Neural progenitor cell (in vitro differentiated cells): ENCODE results near the gene PITX3. TPM values are rescaled to one million over a fixed set of nuclear protein-coding genes. Genes with fewer than 3 reads are reported as not detected.

Experiments used
- DNase-seq: peaks from one replicate; pipeline ENCODE4 v3.0.0-alpha.2; 2016; ENCODE audit warnings: low spot score
- H2AFZ ChIP-seq: fragments of 200-600 bp; sonication (generic); replicated peaks from 2 replicates; pipeline ENCODE4 v1.6.1; 2016; ENCODE audit warnings: antibody characterized with exemption
- H3F3A ChIP-seq: fragments of 200-600 bp; sonication (generic); 2 replicates; pipeline ENCODE4 v1.6.1; 2016; ENCODE audit warnings: antibody characterized with exemption, low read depth
- H3K27ac ChIP-seq: fragments of 200-600 bp; sonication (generic); 2 replicates; pipeline ENCODE4 v1.5.1; 2016; ENCODE audit warnings: mild to moderate bottlenecking
- H3K27me3 ChIP-seq: fragments of 200-600 bp; sonication (generic); 2 replicates; pipeline ENCODE4 v1.6.1; 2016; ENCODE audit warnings: mild to moderate bottlenecking, moderate library complexity
- H3K36me3 ChIP-seq: fragments of 200-600 bp; sonication (generic); 2 replicates; pipeline ENCODE4 v1.5.1; 2016
- H3K4me1 ChIP-seq: fragments of 200-600 bp; sonication (generic); 2 replicates; pipeline ENCODE4 v1.6.1; 2016; ENCODE audit warnings: mixed run types
- H3K4me2 ChIP-seq: fragments of 200-600 bp; sonication (generic); 2 replicates; pipeline ENCODE4 v1.6.1; 2016
- H3K4me3 ChIP-seq: fragments of 200-600 bp; sonication (generic); 2 replicates; pipeline ENCODE4 v1.5.1; 2016
- H3K79me2 ChIP-seq: fragments of 200-600 bp; sonication (generic); 2 replicates; pipeline ENCODE4 v1.6.1; 2016; ENCODE audit warnings: low read depth
- H3K9ac ChIP-seq: fragments of 200-600 bp; sonication (generic); 2 replicates; pipeline ENCODE4 v1.6.1; 2016
- H3K9me3 ChIP-seq: fragments of 200-600 bp; sonication (generic); 2 replicates; pipeline ENCODE4 v1.5.1; 2016; ENCODE audit warnings: low read depth
- H4K20me1 ChIP-seq: fragments of 200-600 bp; sonication (generic); 2 replicates; pipeline ENCODE4 v1.6.1; 2016; ENCODE audit warnings: low read depth
- H3K27ac Mint-ChIP-seq: 3 replicates; pipeline ENCODE4 v1.8.0; 2021; ENCODE audit warnings: mixed read lengths
- H3K27me3 Mint-ChIP-seq: 2 replicates; pipeline ENCODE4 v1.8.0; 2022; ENCODE audit warnings: low read depth, mild to moderate bottlenecking, inconsistent platforms, moderate library complexity, mixed read lengths; ENCODE audit not compliant: insufficient read depth
- H3K36me3 Mint-ChIP-seq: 3 replicates; pipeline ENCODE4 v1.8.0; 2021; ENCODE audit warnings: mixed read lengths
- H3K4me1 Mint-ChIP-seq: 3 replicates; pipeline ENCODE4 v1.8.0; 2021; ENCODE audit warnings: mixed read lengths
- H3K4me3 Mint-ChIP-seq: 3 replicates; pipeline ENCODE4 v1.8.0; 2021; ENCODE audit warnings: mild to moderate bottlenecking, moderate library complexity, mixed read lengths
- H3K9me3 Mint-ChIP-seq: 3 replicates; pipeline ENCODE4 v1.8.0; 2020; ENCODE audit warnings: mixed read lengths
- EZH2 ChIP-seq: fragments of 200-600 bp; sonication (generic); IDR thresholded peaks from 2 replicates; pipeline ENCODE4 v1.6.1; 2017; ENCODE audit warnings: antibody characterized with exemption, mild to moderate bottlenecking, moderate library complexity
- EZH2phosphoT487 ChIP-seq: fragments of 200-600 bp; sonication (generic); IDR thresholded peaks from 2 replicates; pipeline ENCODE4 v1.6.1; 2017; ENCODE audit warnings: antibody characterized with exemption
- total RNA-seq: library from RNA; depleted of rRNA; stranded (reverse); fragments of >200 nt; gene quantifications from 2 replicates; pipeline ENCODE4 v1.2.3, GENCODE V29; 2015; ENCODE audit warnings: low replicate concordance
- TF ChIP-seq, protein P1 (sequence below): fragments of 200-600 bp; sonication (generic); IDR thresholded peaks from 2 replicates; pipeline ENCODE4 v1.5.1; 2017; ENCODE audit warnings: antibody characterized with exemption, mild to moderate bottlenecking

Gene PITX3
- total RNA-seq, 1 donor from 2014 or later = not detected

DNA sequence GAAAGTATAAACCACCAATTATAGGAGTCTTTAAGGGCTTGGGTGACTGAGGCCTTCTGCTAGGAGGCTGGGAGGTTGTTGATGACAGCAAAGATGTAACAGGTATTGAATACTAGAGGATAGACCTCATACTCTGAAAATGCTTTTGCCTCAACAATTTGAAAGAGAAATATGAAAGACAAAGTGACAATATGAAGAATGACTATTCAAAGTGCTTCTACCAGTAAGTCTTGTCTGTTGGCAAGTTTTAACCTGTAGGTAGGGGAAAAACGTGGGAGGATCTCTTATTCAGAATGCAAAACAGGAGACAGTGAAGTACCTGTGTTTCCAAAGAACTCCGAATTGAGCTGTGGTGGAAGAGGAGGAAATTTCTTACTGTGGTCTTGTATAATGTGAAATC lies 42.2 kb upstream of the PITX3 start:
- peaks cover 17% of the 10 kb centered on the region for H3F3A ChIP-seq
- Mint-ChIP-seq H3K4me1 (peaks cover 17% of the 10 kb centered on the region), H3K4me3 (no peak overlapping the region), H3K27me3 (no peaks in the 10 kb centered on the region), H3K9me3 (no peaks in the 10 kb centered on the region), H3K27ac (no peak overlapping the region), H3K36me3 (peaks cover 4% of the 10 kb centered on the region)
- H3K27ac ChIP-seq = no peak overlapping the region
- TF ChIP-seq EZH2 (no peak), EZH2phosphoT487 (no peak)
- TF ChIP-seq, protein P1, sequence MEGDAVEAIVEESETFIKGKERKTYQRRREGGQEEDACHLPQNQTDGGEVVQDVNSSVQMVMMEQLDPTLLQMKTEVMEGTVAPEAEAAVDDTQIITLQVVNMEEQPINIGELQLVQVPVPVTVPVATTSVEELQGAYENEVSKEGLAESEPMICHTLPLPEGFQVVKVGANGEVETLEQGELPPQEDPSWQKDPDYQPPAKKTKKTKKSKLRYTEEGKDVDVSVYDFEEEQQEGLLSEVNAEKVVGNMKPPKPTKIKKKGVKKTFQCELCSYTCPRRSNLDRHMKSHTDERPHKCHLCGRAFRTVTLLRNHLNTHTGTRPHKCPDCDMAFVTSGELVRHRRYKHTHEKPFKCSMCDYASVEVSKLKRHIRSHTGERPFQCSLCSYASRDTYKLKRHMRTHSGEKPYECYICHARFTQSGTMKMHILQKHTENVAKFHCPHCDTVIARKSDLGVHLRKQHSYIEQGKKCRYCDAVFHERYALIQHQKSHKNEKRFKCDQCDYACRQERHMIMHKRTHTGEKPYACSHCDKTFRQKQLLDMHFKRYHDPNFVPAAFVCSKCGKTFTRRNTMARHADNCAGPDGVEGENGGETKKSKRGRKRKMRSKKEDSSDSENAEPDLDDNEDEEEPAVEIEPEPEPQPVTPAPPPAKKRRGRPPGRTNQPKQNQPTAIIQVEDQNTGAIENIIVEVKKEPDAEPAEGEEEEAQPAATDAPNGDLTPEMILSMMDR = no peak
- H4K20me1 ChIP-seq = peaks cover 25% of the 10 kb centered on the region
- H3K9me3 ChIP-seq = no peaks in the 10 kb centered on the region
- H3K4me1 ChIP-seq = peaks cover 12% of the 10 kb centered on the region
- no peaks in the 10 kb centered on the region for H3K36me3 ChIP-seq
- no peak overlapping the region for H3K4me3 ChIP-seq
- H3K9ac ChIP-seq = no peak overlapping the region
- DNase-seq = no peak
- H2AFZ ChIP-seq = no peak overlapping the region
- peaks cover 5% of the 10 kb centered on the region for H3K79me2 ChIP-seq
- no peaks in the 10 kb centered on the region for H3K27me3 ChIP-seq
- no peak overlapping the region for H3K4me2 ChIP-seq

DNA sequence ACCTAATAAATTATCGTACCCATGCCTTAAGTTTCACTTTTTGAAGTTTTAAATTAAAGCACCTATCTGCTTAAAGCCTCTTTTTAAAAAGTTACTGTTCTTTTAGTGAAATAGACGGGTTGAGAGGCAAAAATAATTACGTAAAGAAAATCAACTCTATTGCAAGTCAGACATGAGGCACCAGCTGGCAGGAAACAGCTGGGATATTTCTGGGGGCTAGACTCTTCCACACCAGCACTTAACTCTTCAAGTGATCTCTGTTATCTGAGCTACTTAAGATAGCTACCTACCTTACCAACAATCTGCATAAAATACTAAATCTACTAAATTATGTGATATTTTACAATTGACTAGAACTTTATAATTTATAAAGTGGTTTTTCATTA lies 39.8 kb upstream of the PITX3 start:
- Mint-ChIP-seq H3K4me1 (peaks cover 17% of the 10 kb centered on the region), H3K9me3 (no peaks in the 10 kb centered on the region), H3K27ac (no peak overlapping the region), H3K4me3 (no peak overlapping the region), H3K27me3 (no peaks in the 10 kb centered on the region), H3K36me3 (peaks cover 4% of the 10 kb centered on the region)
- Histone ChIP-seq H2AFZ (no peak overlapping the region), H4K20me1 (peaks cover 25% of the 10 kb centered on the region), H3K9me3 (no peaks in the 10 kb centered on the region), H3F3A (peaks cover 17% of the 10 kb centered on the region), H3K27me3 (no peaks in the 10 kb centered on the region), H3K36me3 (no peaks in the 10 kb centered on the region), H3K4me1 (peaks cover 12% of the 10 kb centered on the region), H3K79me2 (peaks cover 14% of the 10 kb centered on the region), H3K9ac (no peak overlapping the region), H3K4me2 (no peak overlapping the region), H3K27ac (no peak overlapping the region), H3K4me3 (no peak overlapping the region)
- TF ChIP-seq EZH2 (no peak), EZH2phosphoT487 (no peak)
- TF ChIP-seq, protein P1 = no peak
- DNase-seq = no peak

DNA sequence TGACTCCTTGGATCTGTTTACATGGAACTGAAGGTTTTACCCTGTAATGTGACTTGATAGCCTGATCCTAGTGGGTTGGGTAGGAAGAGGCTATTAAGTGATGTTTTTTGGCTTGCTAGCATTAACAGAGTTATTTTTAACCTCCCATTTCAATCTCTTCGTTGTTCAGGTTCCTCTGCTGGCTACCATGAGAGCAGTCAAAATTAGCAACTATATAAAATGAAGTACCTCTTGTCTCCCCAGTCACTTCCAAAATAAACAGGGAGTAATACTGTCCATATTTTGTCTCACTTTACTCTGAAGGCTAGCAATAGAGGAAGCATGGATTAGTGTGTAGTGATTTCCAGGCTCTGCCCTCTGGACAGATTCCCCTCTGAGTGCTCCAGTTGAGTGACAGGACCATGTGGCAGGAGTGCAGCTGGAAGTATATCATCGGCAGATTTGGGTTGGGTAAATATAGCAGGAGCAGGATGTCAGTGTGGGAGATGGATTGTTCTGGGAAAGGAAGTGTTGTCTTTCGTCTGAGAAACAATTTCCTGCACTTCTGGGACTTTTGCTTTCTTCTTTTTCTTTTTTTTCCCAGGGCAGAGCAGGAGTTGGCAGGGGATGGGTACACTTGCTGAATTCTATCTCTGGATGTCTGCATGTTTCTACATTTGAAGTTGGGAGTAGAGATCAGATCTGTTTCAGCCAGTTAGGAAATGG lies 39.2 kb upstream of the PITX3 start:
- Mint-ChIP-seq H3K4me3 (no peak overlapping the region), H3K27me3 (no peaks in the 10 kb centered on the region), H3K36me3 (peaks cover 4% of the 10 kb centered on the region), H3K27ac (no peak overlapping the region), H3K9me3 (no peaks in the 10 kb centered on the region), H3K4me1 (peaks cover 17% of the 10 kb centered on the region)
- Histone ChIP-seq H2AFZ (no peak overlapping the region), H3K4me2 (no peak overlapping the region), H3K79me2 (peaks cover 14% of the 10 kb centered on the region), H3K4me3 (no peak overlapping the region), H3K27me3 (no peaks in the 10 kb centered on the region), H3K9me3 (no peaks in the 10 kb centered on the region), H3K4me1 (peaks cover 12% of the 10 kb centered on the region), H3K27ac (no peak overlapping the region), H3K9ac (no peak overlapping the region), H3K36me3 (no peaks in the 10 kb centered on the region), H4K20me1 (peaks cover 25% of the 10 kb centered on the region), H3F3A (peaks cover 17% of the 10 kb centered on the region)
- no peak for DNase-seq
- TF ChIP-seq EZH2 = no peak
- TF ChIP-seq, protein P1 = no peak
- TF ChIP-seq EZH2phosphoT487 = no peak
